ENCODE results near the gene CEP120. TPM values are rescaled to one million over a fixed set of nuclear protein-coding genes. Genes with fewer than 3 reads are reported as not detected.

CEP120 gene
- total RNA-seq, 2 experiments from 2014 or later, result 69.9 to 74.9 TPM

DNA sequence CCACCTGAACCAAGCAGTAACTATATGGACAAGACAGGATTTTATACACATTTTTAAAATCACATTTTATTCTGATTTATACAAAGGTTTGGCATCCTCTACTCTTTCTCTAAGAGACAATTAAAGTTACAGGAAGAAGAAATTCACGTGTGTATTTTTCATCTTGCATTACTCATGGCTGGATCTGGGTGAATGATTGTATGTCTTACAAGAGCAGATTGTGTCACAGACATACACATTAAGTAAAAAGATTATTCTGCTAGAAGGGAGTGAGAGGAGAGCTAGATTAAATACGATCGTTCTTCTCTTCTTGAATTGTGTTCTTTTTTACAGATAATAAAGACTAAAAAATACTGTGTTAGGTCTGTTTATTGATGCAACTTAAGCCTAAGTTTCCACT is 20.8 kb upstream of the CEP120 start:
- Mint-ChIP-seq H3K36me3 (ENCODE audit: low read depth) (no peaks in the 10 kb centered on the region), H3K4me1 (ENCODE audit: low read depth) (peaks cover 6% of the 10 kb centered on the region), H3K4me3 (no peak overlapping the region), H3K27ac (no peak overlapping the region), H3K27me3 (no peaks in the 10 kb centered on the region), H3K9me3 (no peaks in the 10 kb centered on the region)
- DNase-seq, result no peak
- Histone ChIP-seq H3K4me3 (ENCODE audit: low read length) (no peak overlapping the region), H3K9me3 (ENCODE audit: control insufficient read depth in 1 of 2, insufficient read depth in 1 of 2, low read length in 2 of 2) (no peaks in the 10 kb centered on the region), H3K36me3 (ENCODE audit: insufficient read depth, low read length) (no peaks in the 10 kb centered on the region), H3K4me1 (ENCODE audit: insufficient read depth, low read length) (peaks cover 4% of the 10 kb centered on the region), H3K27ac (ENCODE audit: low read depth in 1 of 2, low read length in 2 of 2) (no peak overlapping the region), H3K27me3 (ENCODE audit: control insufficient read depth in 1 of 2, insufficient read depth in 2 of 2, low read length in 2 of 2) (peaks cover 0 to 5% of the 10 kb centered on the region in 2 experiments)
- ATAC-seq (ENCODE audit: poor library complexity), result no peak
- CTCF ChIA-PET, result interaction anchor here (1.0 kb wide), 1 partner anchor 21 kb away, joined by 3 read pairs; the partner anchor contains the start of gene CEP120
- POLR2A ChIA-PET, result no interaction called here
- intact Hi-C loops (cut with DNase I, micrococcal nuclease), result no loop called here
- TF ChIP-seq CTCF (IDR thresholded peaks at IDR 0.05), result no peak

GRCh38 chr5:123441408-123441807 is 18.2 kb upstream of the CEP120 start:
- Histone ChIP-seq H3K4me1 (ENCODE audit: insufficient read depth, low read length) (peaks cover 5% of the 10 kb centered on the region), H3K9me3 (ENCODE audit: control insufficient read depth in 1 of 2, insufficient read depth in 1 of 2, low read length in 2 of 2) (no peaks in the 10 kb centered on the region), H3K27ac (ENCODE audit: low read depth in 1 of 2, low read length in 2 of 2) (no peak overlapping the region), H3K36me3 (ENCODE audit: insufficient read depth, low read length) (no peaks in the 10 kb centered on the region), H3K4me3 (ENCODE audit: low read length) (no peak overlapping the region), H3K27me3 (ENCODE audit: control insufficient read depth in 1 of 2, insufficient read depth in 2 of 2, low read length in 2 of 2) (peaks cover 0 to 5% of the 10 kb centered on the region in 2 experiments)
- Mint-ChIP-seq H3K4me3 (no peak overlapping the region), H3K9me3 (no peaks in the 10 kb centered on the region), H3K27ac (no peak overlapping the region), H3K27me3 (no peaks in the 10 kb centered on the region), H3K4me1 (ENCODE audit: low read depth) (no peaks in the 10 kb centered on the region), H3K36me3 (ENCODE audit: low read depth) (no peaks in the 10 kb centered on the region)
- no peak for DNase-seq
- ATAC-seq (ENCODE audit: poor library complexity), result no peak
- CTCF ChIA-PET, result interaction anchor here (1.0 to 1.3 kb wide), 3 partner anchors 18 to 170 kb away, joined by 3 to 6 read pairs (median 3); partner anchors contain the start of gene CEP120
- POLR2A ChIA-PET, result interaction anchor here (0.7 to 3.5 kb wide), 2 partner anchors 18 to 59 kb away, joined by 3 to 15 read pairs; partner anchors contain the start of gene CEP120
- TF ChIP-seq CTCF (IDR thresholded peaks at IDR 0.05), result no peak
- intact Hi-C loops (cut with DNase I, micrococcal nuclease), result no loop called here

DNA sequence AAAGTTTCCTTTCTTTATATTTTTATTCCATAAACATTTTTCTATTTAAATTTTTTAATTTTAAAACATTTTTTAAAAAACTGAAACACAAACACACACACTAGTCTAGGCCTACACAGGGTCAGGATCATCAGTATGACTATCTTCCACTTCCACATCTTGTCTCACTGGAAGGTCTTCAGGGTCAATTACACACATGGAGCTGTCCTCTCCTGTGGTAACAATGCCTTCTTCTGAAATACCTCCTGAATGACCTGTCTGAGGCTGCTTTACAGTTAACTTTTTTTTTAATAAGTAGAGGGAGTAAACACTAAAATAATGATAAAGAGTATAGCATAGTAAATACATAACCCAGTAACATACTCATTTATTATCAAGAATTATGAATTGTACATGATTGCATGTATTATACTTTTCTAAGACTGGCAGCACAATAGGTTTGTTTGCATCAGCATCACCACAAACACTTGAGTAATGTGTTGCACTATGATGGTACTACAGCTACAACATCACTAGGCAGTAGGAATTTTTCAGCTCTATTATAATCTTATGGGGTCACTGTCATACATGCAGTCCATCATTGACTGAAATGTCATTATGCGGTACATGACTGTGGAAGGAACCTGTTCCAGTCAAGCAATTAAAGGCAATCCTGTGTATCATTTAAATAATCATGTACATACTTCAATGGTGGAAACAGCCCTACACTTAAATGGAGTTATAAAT is 17.4 kb upstream of the CEP120 start:
- H3K4me1 Mint-ChIP-seq (ENCODE audit: low read depth), result no peaks in the 10 kb centered on the region
- no peaks in the 10 kb centered on the region for H3K36me3 ChIP-seq (ENCODE audit: insufficient read depth, low read length)
- ATAC-seq (ENCODE audit: poor library complexity) (no peak), DNase-seq (no peak)
- intact Hi-C loops (cut with DNase I, micrococcal nuclease), result no loop called here
- no peaks in the 10 kb centered on the region for H3K27me3 Mint-ChIP-seq
- no peaks in the 10 kb centered on the region for H3K9me3 ChIP-seq (ENCODE audit: control insufficient read depth in 1 of 2, insufficient read depth in 1 of 2, low read length in 2 of 2)
- no peak for TF ChIP-seq CTCF (IDR thresholded peaks at IDR 0.05)
- no peak overlapping the region for H3K4me3 Mint-ChIP-seq
- H3K27ac Mint-ChIP-seq, result no peak overlapping the region
- no peaks in the 10 kb centered on the region for H3K36me3 Mint-ChIP-seq (ENCODE audit: low read depth)
- H3K27ac ChIP-seq (ENCODE audit: low read depth in 1 of 2, low read length in 2 of 2), result no peak overlapping the region
- H3K9me3 Mint-ChIP-seq, result no peaks in the 10 kb centered on the region
- POLR2A ChIA-PET, result interaction anchor here (0.7 to 3.5 kb wide), 2 partner anchors 18 to 60 kb away, joined by 3 to 15 read pairs; partner anchors contain the start of gene CEP120
- peaks cover 5% of the 10 kb centered on the region for H3K4me1 ChIP-seq (ENCODE audit: insufficient read depth, low read length)
- H3K4me3 ChIP-seq (ENCODE audit: low read length), result no peak overlapping the region
- CTCF ChIA-PET, result interaction anchor here (1.0 to 1.3 kb wide), 2 partner anchors 91 to 171 kb away, joined by 3 read pairs; no protein-coding TSS in a partner anchor
- H3K27me3 ChIP-seq (ENCODE audit: control insufficient read depth in 1 of 2, insufficient read depth in 2 of 2, low read length in 2 of 2), result peaks cover 0 to under 1% of the 10 kb centered on the region in 2 experiments
